Nephron progenitor cell (in vitro differentiated cells): ENCODE data around the gene ZNF397.

ENCODE experiments used
- DNase-seq: peaks from one replicate; pipeline ENCODE4 v3.0.0; 2021
- H3K27ac Mint-ChIP-seq: 2 replicates; pipeline ENCODE4 v1.8.0; 2021; ENCODE audit warnings: mild to moderate bottlenecking, moderate library complexity, mixed read lengths
- H3K27me3 Mint-ChIP-seq: 2 replicates; pipeline ENCODE4 v1.8.0; 2021; ENCODE audit warnings: mild to moderate bottlenecking, low read depth, mixed read lengths; ENCODE audit not compliant: poor library complexity
- H3K36me3 Mint-ChIP-seq: 2 replicates; pipeline ENCODE4 v1.8.0; 2021; ENCODE audit warnings: low read depth, mixed read lengths
- H3K4me1 Mint-ChIP-seq: 2 replicates; pipeline ENCODE4 v1.8.0; 2021; ENCODE audit warnings: mixed read lengths
- H3K4me3 Mint-ChIP-seq: 2 replicates; pipeline ENCODE4 v1.8.0; 2021; ENCODE audit warnings: mild to moderate bottlenecking, moderate library complexity, mixed read lengths
- H3K9me3 Mint-ChIP-seq: 2 replicates; pipeline ENCODE4 v1.8.0; 2021; ENCODE audit warnings: mild to moderate bottlenecking, moderate library complexity, mixed read lengths
- TF ChIP-seq, protein P1 (sequence below): fragments of 200-600 bp; sonication (generic); IDR thresholded peaks from 2 replicates; pipeline ENCODE4 v1.5.0; 2021; ENCODE audit warnings: antibody characterized with exemption

ZNF397 gene

DNA sequence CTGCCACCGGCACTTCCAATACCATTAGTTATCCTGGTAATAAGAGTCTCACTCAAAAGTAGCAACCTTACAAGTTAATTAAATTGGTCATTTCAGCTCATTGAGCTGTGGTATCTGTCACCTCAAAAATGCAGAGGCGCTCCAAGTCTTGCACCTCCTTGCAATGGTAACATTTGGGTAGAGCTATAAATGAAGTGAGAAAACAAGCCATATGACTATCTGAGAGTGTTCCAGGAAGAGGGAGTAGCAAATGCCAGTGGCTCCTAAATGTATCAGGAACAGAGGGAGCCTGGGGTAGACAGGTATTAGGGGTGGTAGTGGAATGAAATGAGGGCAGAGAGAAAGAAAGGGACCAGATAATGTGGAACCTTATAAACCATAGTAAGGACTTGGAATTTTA, 55.2 kb downstream of the ZNF397 start:
- Mint-ChIP-seq H3K4me1 (peaks cover 16% of the 10 kb centered on the region), H3K27me3 (no peaks in the 10 kb centered on the region), H3K9me3 (peaks cover 43% of the 10 kb centered on the region), H3K27ac (no peak overlapping the region), H3K4me3 (no peak overlapping the region), H3K36me3 (peaks cover 92% of the 10 kb centered on the region)
- DNase-seq, result no peak
- TF ChIP-seq, protein P1, sequence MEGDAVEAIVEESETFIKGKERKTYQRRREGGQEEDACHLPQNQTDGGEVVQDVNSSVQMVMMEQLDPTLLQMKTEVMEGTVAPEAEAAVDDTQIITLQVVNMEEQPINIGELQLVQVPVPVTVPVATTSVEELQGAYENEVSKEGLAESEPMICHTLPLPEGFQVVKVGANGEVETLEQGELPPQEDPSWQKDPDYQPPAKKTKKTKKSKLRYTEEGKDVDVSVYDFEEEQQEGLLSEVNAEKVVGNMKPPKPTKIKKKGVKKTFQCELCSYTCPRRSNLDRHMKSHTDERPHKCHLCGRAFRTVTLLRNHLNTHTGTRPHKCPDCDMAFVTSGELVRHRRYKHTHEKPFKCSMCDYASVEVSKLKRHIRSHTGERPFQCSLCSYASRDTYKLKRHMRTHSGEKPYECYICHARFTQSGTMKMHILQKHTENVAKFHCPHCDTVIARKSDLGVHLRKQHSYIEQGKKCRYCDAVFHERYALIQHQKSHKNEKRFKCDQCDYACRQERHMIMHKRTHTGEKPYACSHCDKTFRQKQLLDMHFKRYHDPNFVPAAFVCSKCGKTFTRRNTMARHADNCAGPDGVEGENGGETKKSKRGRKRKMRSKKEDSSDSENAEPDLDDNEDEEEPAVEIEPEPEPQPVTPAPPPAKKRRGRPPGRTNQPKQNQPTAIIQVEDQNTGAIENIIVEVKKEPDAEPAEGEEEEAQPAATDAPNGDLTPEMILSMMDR, result no peak

DNA sequence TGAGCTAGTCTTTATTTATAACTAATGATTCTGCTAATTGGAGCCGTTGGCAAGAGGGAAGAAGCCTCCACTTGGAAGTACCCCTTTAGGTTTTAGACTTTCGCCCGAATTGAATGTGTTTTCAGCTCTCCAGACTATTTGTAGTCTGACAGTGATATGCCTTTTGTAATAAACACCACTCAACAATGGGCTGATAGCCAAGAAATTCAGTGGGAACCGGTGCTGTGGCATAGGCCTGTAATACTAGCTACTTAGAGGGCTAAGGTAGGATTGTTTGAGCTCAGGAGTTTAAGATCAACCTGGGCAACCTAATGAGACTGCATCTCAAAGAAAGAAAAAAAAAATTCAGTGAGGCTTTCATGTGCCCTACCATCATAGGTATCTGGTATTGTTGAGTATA, 62.8 kb downstream of the ZNF397 start:
- Mint-ChIP-seq H3K36me3 (peaks cover 100% of the 10 kb centered on the region), H3K9me3 (peaks cover 98% of the 10 kb centered on the region), H3K4me1 (no peaks in the 10 kb centered on the region), H3K27me3 (peaks cover 4% of the 10 kb centered on the region), H3K4me3 (no peak overlapping the region), H3K27ac (no peak overlapping the region)
- TF ChIP-seq, protein P1, result no peak
- DNase-seq, result no peak

DNA sequence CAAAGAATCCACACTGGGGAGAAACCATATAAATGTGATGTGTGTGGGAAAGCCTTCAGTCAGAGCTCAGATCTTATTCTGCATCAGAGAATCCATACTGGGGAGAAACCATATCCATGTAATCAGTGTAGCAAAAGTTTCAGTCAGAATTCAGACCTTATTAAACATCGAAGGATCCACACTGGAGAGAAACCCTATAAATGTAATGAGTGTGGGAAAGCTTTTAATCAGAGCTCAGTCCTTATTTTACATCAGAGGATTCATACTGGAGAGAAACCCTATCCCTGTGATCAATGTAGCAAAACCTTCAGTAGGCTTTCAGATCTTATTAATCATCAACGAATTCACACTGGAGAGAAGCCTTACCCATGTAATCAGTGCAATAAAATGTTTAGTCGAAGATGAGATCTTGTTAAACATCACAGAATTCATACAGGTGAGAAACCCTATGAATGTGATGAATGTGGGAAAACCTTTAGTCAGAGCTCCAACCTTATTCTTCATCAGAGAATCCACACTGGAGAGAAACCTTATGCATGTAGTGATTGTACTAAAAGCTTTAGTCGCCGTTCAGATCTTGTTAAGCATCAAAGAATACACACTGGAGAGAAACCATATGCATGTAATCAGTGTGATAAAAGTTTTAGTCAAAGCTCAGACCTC, 65.9 kb downstream of the ZNF397 start:
- Mint-ChIP-seq H3K9me3 (peaks cover 96% of the 10 kb centered on the region), H3K27ac (no peak overlapping the region), H3K27me3 (peaks cover 4% of the 10 kb centered on the region), H3K4me1 (no peaks in the 10 kb centered on the region), H3K4me3 (no peak overlapping the region), H3K36me3 (peaks cover 97% of the 10 kb centered on the region)
- DNase-seq, result no peak
- TF ChIP-seq, protein P1, result no peak
